Parathyroid adenoma (tissue), 2 donors: Measurements from ENCODE around the gene MYO18B.

Experiments
- H2AFZ ChIP-seq: fragments of 300-600 bp; sonication (generic); one replicate; pipeline ENCODE4 v1.7.0; 2017; ENCODE audit warnings: antibody characterized with exemption, mild to moderate bottlenecking
- H3K27ac ChIP-seq: fragments of 300-600 bp; sonication (generic); one replicate; pipeline ENCODE4 v1.7.0; 2017
- H3K27me3 ChIP-seq: fragments of 300-600 bp; sonication (generic); one replicate; pipeline ENCODE4 v1.7.0; 2017; ENCODE audit warnings: low read length; ENCODE audit not compliant: control insufficient read depth, insufficient read depth
- H3K36me3 ChIP-seq: fragments of 300-600 bp; sonication (generic); one replicate; pipeline ENCODE4 v1.7.0; 2017; ENCODE audit warnings: low read length; ENCODE audit not compliant: control insufficient read depth, insufficient read depth
- H3K4me1 ChIP-seq: fragments of 300-600 bp; sonication (generic); one replicate; pipeline ENCODE4 v1.7.0; 2017; ENCODE audit warnings: control low read depth
- H3K4me2 ChIP-seq: fragments of 300-600 bp; sonication (generic); one replicate; pipeline ENCODE4 v1.7.0; 2017; ENCODE audit warnings: low read length
- H3K4me3 ChIP-seq: fragments of 300-600 bp; sonication (generic); one replicate; pipeline ENCODE4 v1.7.0; 2017; ENCODE audit warnings: low read depth, low read length
- H3K79me2 ChIP-seq: fragments of 300-600 bp; sonication (generic); one replicate; pipeline ENCODE4 v1.7.0; 2017; ENCODE audit warnings: control low read depth
- H3K9ac ChIP-seq: fragments of 300-600 bp; sonication (generic); one replicate; pipeline ENCODE4 v1.7.0; 2017; ENCODE audit warnings: mild to moderate bottlenecking
- H3K9me3 ChIP-seq: fragments of 300-600 bp; sonication (generic); one replicate; pipeline ENCODE4 v1.7.0; 2017; ENCODE audit warnings: low read length; ENCODE audit not compliant: control insufficient read depth
- CTCF ChIP-seq: fragments of 300-600 bp; sonication (generic); IDR thresholded peaks from one replicate; pipeline ENCODE4 v1.7.0; 2017; ENCODE audit warnings: antibody characterized with exemption, mild to moderate bottlenecking
- donor health status: primary hyperparathyroidism.

MYO18B gene

DNA sequence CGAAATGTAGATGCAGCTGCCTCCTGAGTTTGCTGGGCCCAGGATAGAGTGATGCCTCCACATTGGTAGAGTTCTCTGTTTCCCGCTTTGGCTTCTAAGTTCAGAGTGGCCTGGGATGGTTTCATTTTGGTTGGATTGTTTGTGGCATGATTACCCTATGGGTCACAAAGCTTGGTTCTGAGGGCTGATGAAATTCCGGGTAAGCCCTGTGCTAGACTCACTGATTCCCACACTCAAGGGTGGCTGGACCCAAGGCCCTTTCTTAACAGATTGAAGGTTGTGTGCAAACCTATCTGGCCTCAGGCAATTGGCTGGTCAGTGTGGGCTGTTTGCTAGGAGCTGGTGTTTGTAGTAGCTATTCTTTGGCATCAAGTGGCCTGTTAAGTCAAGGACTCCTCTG is 158.4 kb downstream of the MYO18B start:
- Histone ChIP-seq H3K27me3 (no peaks in the 10 kb centered on the region), H3K79me2 (no peaks in the 10 kb centered on the region), H3K4me3 (no peak overlapping the region), H3K36me3 (no peaks in the 10 kb centered on the region), H3K4me2 (no peak overlapping the region), H3K27ac (no peak overlapping the region), H3K9me3 (no peaks in the 10 kb centered on the region), H2AFZ (no peak overlapping the region), H3K9ac (no peak overlapping the region), H3K4me1 (no peaks in the 10 kb centered on the region)
- no peak for TF ChIP-seq CTCF

- H3K4me1 ChIP-seq: no peaks in the 10 kb centered on the region
- TF ChIP-seq CTCF: no peak
- no peak overlapping the region for H3K4me3 ChIP-seq
- H3K36me3 ChIP-seq: no peaks in the 10 kb centered on the region
- no peak overlapping the region for H3K9ac ChIP-seq
- no peak overlapping the region for H3K27ac ChIP-seq
- H2AFZ ChIP-seq: no peak overlapping the region
- H3K79me2 ChIP-seq: no peaks in the 10 kb centered on the region
- H3K4me2 ChIP-seq: no peak overlapping the region
- no peaks in the 10 kb centered on the region for H3K27me3 ChIP-seq
- H3K9me3 ChIP-seq: no peaks in the 10 kb centered on the region
Measured at GRCh38 chr22:25900880-25901279, 158.9 kb downstream of the MYO18B start.

- no peak overlapping the region for H3K4me3 ChIP-seq
- H3K4me2 ChIP-seq: no peak overlapping the region
- H3K79me2 ChIP-seq: no peaks in the 10 kb centered on the region
- no peak for TF ChIP-seq CTCF
- no peaks in the 10 kb centered on the region for H3K27me3 ChIP-seq
- H3K4me1 ChIP-seq: no peaks in the 10 kb centered on the region
- H3K27ac ChIP-seq: no peak overlapping the region
- H3K9ac ChIP-seq: no peak overlapping the region
- H3K36me3 ChIP-seq: no peaks in the 10 kb centered on the region
- no peaks in the 10 kb centered on the region for H3K9me3 ChIP-seq
- H2AFZ ChIP-seq: no peak overlapping the region
Measured at GRCh38 chr22:25902402-25902801, 160.4 kb downstream of the MYO18B start.

- H3K4me2 ChIP-seq: no peak overlapping the region
- H3K9ac ChIP-seq: no peak overlapping the region
- H3K27ac ChIP-seq: no peak overlapping the region
- H3K27me3 ChIP-seq: no peaks in the 10 kb centered on the region
- no peak overlapping the region for H3K4me3 ChIP-seq
- TF ChIP-seq CTCF: no peak
- no peaks in the 10 kb centered on the region for H3K36me3 ChIP-seq
- no peak overlapping the region for H2AFZ ChIP-seq
- no peaks in the 10 kb centered on the region for H3K4me1 ChIP-seq
- no peaks in the 10 kb centered on the region for H3K79me2 ChIP-seq
- no peaks in the 10 kb centered on the region for H3K9me3 ChIP-seq
Measured at GRCh38 chr22:25903294-25903693, 161.3 kb downstream of the MYO18B start.

DNA sequence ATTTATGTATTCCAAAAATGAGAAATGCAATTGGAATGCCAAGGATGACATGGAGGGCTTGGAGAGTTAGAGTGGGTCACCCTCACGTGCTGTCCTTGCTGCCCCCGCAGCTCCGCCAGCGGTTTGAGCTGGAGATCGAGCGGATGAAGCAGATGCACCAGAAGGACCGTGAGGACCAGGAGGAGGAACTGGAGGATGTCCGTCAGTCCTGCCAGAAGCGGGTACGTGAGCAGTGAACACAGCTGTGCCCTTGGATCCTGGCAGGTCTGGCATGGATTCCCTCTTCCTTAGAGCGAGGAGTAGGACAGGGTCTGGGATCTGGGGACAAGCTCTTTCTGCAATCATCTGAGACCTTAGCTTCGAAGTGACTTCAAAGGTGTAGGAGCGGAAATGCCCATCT is 166.2 kb downstream of the MYO18B start:
- Histone ChIP-seq H3K4me3 (no peak overlapping the region), H3K27me3 (no peaks in the 10 kb centered on the region), H3K9me3 (no peaks in the 10 kb centered on the region), H3K36me3 (no peaks in the 10 kb centered on the region), H3K79me2 (no peaks in the 10 kb centered on the region), H3K9ac (no peak overlapping the region), H2AFZ (no peak overlapping the region), H3K4me1 (no peaks in the 10 kb centered on the region), H3K4me2 (no peak overlapping the region), H3K27ac (no peak overlapping the region)
- TF ChIP-seq CTCF: no peak
